ENCODE measurements around the gene SREK1IP1.

The SREK1IP1 gene

DNA sequence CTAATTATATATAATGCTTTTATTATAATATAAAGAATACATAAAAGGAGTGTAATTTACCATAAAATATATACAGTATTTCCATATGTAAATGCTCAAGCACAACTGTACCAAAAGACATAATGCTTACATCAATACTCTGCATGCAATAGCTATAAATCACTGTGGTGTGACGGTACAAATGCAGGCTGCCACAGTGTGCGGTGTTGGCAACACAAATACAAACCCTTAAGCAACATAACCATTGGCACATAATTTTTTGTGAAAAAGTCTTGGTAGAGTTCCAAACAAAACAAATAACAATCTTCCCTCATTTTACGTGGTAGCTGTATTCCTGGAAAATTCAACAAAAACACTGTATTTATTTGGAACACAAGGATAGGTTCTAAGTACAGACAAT, 80.1 kb downstream of the SREK1IP1 start:
- Mint-ChIP-seq H3K27me3 (peaks cover 36 to 40% of the 10 kb centered on the region in 2 donors), H3K9me3 (no peaks in the 10 kb centered on the region), H3K4me1 (peaks cover 4 to 14% of the 10 kb centered on the region in 2 donors), H3K36me3 (no peaks in the 10 kb centered on the region), H3K4me3 (no peak overlapping the region), H3K27ac (no peak overlapping the region)
- ATAC-seq (replicated peaks) (no peak), DNase-seq (no peak)

DNA sequence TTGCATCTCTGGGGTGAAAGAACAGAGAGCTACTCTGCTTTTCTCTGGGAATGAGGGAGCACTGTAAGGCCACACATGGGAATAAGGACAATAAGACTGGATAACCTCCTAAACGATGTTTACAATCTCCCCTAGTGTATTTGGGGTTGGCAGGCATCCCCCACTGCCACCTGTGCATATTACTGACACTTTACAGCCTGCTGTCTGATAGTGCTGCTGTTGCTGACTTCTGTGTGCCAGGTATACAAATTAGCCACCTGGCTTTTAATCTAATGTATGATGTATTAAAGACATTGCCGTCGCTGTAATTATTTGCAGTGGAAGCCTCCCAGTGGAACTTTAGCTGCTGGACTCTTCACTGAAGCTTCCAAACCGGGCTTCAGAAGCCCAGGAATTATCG, 82.6 kb downstream of the SREK1IP1 start:
- peaks cover 33 to 37% of the 10 kb centered on the region in 2 donors for H3K27me3 Mint-ChIP-seq
- no peaks in the 10 kb centered on the region for H3K9me3 Mint-ChIP-seq
- no peak overlapping the region for H3K27ac Mint-ChIP-seq
- H3K4me3 Mint-ChIP-seq: no peak overlapping the region
- no peak for DNase-seq
- H3K4me1 Mint-ChIP-seq: peaks cover 4 to 11% of the 10 kb centered on the region in 2 donors
- no peaks in the 10 kb centered on the region for H3K36me3 Mint-ChIP-seq
- ATAC-seq (replicated peaks): no peak

DNA sequence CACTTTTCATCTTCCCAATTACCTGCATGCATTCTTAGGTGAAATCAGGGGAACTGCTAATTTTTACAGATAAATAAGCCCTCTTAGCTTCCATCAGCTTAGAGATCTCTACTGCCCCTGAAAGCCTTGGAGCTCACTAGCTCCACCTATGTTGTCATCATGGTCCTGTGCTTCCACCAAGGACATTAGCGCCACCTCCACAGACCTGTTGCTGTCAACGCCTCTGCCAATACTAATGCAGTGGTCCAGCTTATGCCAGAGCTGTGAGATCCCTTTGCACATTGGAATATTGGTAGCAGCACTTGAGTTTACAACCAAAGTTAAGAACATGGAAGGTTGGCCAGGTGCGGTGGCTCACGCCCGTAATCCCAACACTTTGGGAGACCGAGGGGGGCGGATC, 85.9 kb downstream of the SREK1IP1 start:
- no peak for DNase-seq
- Mint-ChIP-seq H3K27me3 (peaks cover 23% of the 10 kb centered on the region in 2 donors), H3K4me3 (no peak overlapping the region), H3K9me3 (no peaks in the 10 kb centered on the region), H3K4me1 (no peaks in the 10 kb centered on the region), H3K36me3 (no peaks in the 10 kb centered on the region), H3K27ac (no peak overlapping the region)
- ATAC-seq (replicated peaks): no peak

DNA sequence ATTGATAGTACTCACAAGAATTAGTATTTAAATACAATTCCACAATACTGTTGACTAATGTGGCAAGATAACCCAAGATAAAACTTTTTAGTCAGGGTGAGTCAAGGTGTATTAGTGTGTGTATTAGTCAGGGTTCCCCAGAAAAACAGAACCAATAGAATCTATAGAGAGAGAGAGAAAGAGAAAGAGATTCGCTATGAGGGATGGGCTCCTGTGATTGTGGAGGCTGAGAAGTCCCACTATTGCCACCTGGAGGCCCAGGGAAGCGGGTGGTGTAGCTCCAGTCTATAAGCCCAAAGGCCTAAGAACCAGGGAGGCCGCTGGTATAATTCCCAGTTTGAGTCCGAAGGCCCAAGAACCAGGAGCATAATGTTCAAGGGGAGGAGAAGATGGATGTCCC, 88.2 kb downstream of the SREK1IP1 start:
- H3K9me3 Mint-ChIP-seq: no peaks in the 10 kb centered on the region

DNA sequence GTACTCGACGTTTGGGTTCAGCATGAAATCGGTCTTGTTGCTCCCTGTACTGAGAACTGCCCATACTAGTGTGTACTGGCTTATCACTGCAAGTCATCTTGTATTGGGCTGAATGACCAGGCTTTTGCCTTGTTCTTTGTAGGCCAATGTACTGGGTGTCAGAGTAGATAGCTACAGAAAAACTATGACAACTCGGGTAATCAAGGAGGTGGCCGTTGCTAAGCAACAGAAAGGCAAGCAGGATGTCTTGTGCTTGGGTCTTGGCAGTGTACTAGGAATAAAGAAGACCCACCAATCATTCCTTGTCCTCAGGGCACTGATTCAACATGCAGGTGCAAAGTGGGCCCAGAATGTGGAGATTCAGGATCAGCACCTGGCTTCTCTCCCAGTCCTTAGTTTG, 90.1 kb downstream of the SREK1IP1 start:
- ATAC-seq (replicated peaks): no peak

More for the DNA sequence above, 88.2 kb downstream of the SREK1IP1 start:
- Mint-ChIP-seq H3K27ac (no peak overlapping the region), H3K27me3 (peaks cover 22 to 31% of the 10 kb centered on the region in 2 donors), H3K4me1 (no peaks in the 10 kb centered on the region), H3K4me3 (no peak overlapping the region), H3K36me3 (no peaks in the 10 kb centered on the region)
- no peak for ATAC-seq (replicated peaks)
- no peak for DNase-seq

DNA sequence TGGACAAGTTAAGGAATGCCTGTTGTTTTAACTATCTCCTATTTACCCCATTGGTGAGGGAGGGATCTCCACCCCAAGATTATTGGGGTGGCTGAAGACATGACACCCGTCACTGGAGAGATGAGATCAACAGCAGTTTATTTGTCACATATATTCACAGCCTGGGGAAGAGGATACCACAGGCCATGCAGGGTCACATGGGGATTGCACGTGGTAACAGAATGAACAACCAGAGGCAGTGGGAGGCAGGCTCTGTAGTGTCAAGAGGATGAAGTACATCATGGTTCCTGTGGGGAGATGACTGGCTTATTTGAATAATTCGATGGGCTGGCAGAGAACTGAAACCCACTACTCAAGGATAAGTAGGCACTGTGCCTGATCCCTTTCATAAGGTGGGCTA, 96.8 kb downstream of the SREK1IP1 start:
- H3K27me3 Mint-ChIP-seq: peaks cover 17 to 22% of the 10 kb centered on the region in 2 donors
- no peak for ATAC-seq (replicated peaks)
- no peak overlapping the region for H3K4me3 Mint-ChIP-seq
- peaks cover 0 to 4% of the 10 kb centered on the region in 2 donors for H3K9me3 Mint-ChIP-seq
- no peaks in the 10 kb centered on the region for H3K36me3 Mint-ChIP-seq
- no peak overlapping the region for H3K27ac Mint-ChIP-seq
- no peaks in the 10 kb centered on the region for H3K4me1 Mint-ChIP-seq
- DNase-seq: no peak

More for the DNA sequence above, 90.1 kb downstream of the SREK1IP1 start:
- Mint-ChIP-seq H3K36me3 (no peaks in the 10 kb centered on the region), H3K27me3 (peaks cover 28 to 36% of the 10 kb centered on the region in 2 donors), H3K27ac (no peak overlapping the region), H3K4me1 (no peaks in the 10 kb centered on the region), H3K9me3 (no peaks in the 10 kb centered on the region), H3K4me3 (no peak overlapping the region)
- DNase-seq: no peak

DNA sequence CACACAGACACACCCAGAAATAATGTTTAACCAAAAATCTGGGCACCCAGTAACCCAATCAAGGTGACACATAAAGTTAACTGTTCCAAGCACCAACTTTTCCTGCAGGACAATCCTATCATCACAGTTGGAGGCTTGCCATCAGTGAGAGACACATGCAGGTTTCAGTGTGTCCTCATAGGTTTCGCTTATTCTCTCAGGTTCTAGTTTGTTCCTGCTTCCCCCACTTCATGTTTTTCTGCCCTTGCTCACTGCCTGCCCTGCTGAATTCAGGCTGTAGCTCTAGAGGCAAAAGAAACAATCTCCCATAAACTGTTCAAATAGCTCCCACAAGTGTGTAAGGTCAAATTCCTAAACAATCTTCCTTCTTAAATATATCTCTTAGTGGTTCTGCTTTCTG, 98.2 kb downstream of the SREK1IP1 start:
- peaks cover 16 to 17% of the 10 kb centered on the region in 2 donors for H3K27me3 Mint-ChIP-seq
- H3K27ac Mint-ChIP-seq: no peak overlapping the region
- DNase-seq (no peak), ATAC-seq (replicated peaks) (no peak)
- peaks cover 0 to 4% of the 10 kb centered on the region in 2 donors for H3K9me3 Mint-ChIP-seq
- no peaks in the 10 kb centered on the region for H3K4me1 Mint-ChIP-seq
- no peaks in the 10 kb centered on the region for H3K36me3 Mint-ChIP-seq
- H3K4me3 Mint-ChIP-seq: no peak overlapping the region
